AG04450 (cell line): ENCODE measurements around the gene KLKB1. TPM values are rescaled to one million over a fixed set of nuclear protein-coding genes. Genes with fewer than 3 reads are reported as not detected.

Source experiments
- CTCF ChIA-PET: fragments of 300-600, 350-600 bp; formaldehyde crosslinking; extraction: SDS; loops from one replicate; lab custom pipeline; 2022; ENCODE audit warnings: antibody characterized with exemption, inconsistent platforms; lab: Charles Lee
- POLR2A ChIA-PET: fragments of 350-600 bp; formaldehyde crosslinking; extraction: SDS; loops from one replicate; lab custom pipeline; 2021; ENCODE audit warnings: antibody characterized with exemption, inconsistent platforms; lab: Yijun Ruan, JAX
- DNase-seq: peaks from one replicate; pipeline ENCODE4 v3.0.0-alpha.2; 2011; ENCODE audit warnings: low read depth, low spot score
- H3K27ac ChIP-seq: one replicate; pipeline ENCODE4 v1.5.1; 2012; ENCODE audit warnings: low read depth, low read length, control low read depth
- H3K27me3 ChIP-seq: one replicate; pipeline ENCODE4 v1.6.0; 2012; ENCODE audit warnings: low read length; ENCODE audit not compliant: control insufficient read depth, insufficient read depth
- H3K4me3 ChIP-seq: 2 replicates; pipeline ENCODE4 v1.5.1; 2011; ENCODE audit warnings: mild to moderate bottlenecking, low read depth, low read length, control low read depth
- H3K9me3 ChIP-seq: 2 replicates; pipeline ENCODE4 v1.5.1; 2012; ENCODE audit warnings: low read length; ENCODE audit not compliant: control insufficient read depth, insufficient read depth
- polyA minus RNA-seq: library from RNA; depleted of rRNA, polyadenylated mRNA; stranded (reverse); fragments of >200 nt; gene quantifications from 2 replicates; pipeline ENCODE4 v1.2.3, GENCODE V29; 2011; rRNA and poly(A)+ RNA removed
- polyA plus RNA-seq: library from polyadenylated mRNA; depleted of rRNA; stranded (reverse); fragments of >200 nt; gene quantifications from 2 replicates; pipeline ENCODE4 v1.2.3, GENCODE V29; 2011; rRNA removed
- TF ChIP-seq, protein P1 (sequence below): IDR thresholded peaks from 2 replicates; pipeline ENCODE4 v1.5.1; 2011; ENCODE audit warnings: low read depth, low read length, control low read depth, inconsistent platforms

Gene KLKB1
- 0.11 TPM in 1 of 2 replicates, not detected in the other for polyA plus RNA-seq
- not detected in 2 replicates for polyA minus RNA-seq

- TF ChIP-seq, protein P1, sequence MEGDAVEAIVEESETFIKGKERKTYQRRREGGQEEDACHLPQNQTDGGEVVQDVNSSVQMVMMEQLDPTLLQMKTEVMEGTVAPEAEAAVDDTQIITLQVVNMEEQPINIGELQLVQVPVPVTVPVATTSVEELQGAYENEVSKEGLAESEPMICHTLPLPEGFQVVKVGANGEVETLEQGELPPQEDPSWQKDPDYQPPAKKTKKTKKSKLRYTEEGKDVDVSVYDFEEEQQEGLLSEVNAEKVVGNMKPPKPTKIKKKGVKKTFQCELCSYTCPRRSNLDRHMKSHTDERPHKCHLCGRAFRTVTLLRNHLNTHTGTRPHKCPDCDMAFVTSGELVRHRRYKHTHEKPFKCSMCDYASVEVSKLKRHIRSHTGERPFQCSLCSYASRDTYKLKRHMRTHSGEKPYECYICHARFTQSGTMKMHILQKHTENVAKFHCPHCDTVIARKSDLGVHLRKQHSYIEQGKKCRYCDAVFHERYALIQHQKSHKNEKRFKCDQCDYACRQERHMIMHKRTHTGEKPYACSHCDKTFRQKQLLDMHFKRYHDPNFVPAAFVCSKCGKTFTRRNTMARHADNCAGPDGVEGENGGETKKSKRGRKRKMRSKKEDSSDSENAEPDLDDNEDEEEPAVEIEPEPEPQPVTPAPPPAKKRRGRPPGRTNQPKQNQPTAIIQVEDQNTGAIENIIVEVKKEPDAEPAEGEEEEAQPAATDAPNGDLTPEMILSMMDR, result no peak
- POLR2A ChIA-PET, result no interaction called here
- Histone ChIP-seq H3K4me3 (no peak within 1 kb of the TSS), H3K9me3 (no peaks in the 10 kb centered on the region), H3K27ac (no peak within 1 kb of the TSS), H3K27me3 (no peaks in the 10 kb centered on the region)
- CTCF ChIA-PET, result no interaction called here
- no peak for DNase-seq
These were observed at the start of gene KLKB1 for GRCh38 chr4:186227221-186227620. Gene KLKB1 (plus strand): TSS chr4:186227507. CDS start chr4:186228196, 689 bp downstream.

GRCh38 chr4:186188107-186188506, 39.2 kb upstream of the KLKB1 start:
- ChIA-PET POLR2A (no interaction called here), CTCF (no interaction called here)
- H3K27me3 ChIP-seq, result no peaks in the 10 kb centered on the region

GRCh38 chr4:186189656-186190055, 37.7 kb upstream of the KLKB1 start:
- no peak overlapping the region for H3K4me3 ChIP-seq
- no peak overlapping the region for H3K27ac ChIP-seq
- no peaks in the 10 kb centered on the region for H3K27me3 ChIP-seq
- no peaks in the 10 kb centered on the region for H3K9me3 ChIP-seq
- ChIA-PET CTCF (no interaction called here), POLR2A (no interaction called here)
- DNase-seq, result no peak
- TF ChIP-seq, protein P1, result no peak

More at GRCh38 chr4:186188107-186188506, 39.2 kb upstream of the KLKB1 start:
- Histone ChIP-seq H3K9me3 (no peaks in the 10 kb centered on the region), H3K27ac (no peak overlapping the region), H3K4me3 (no peak overlapping the region)
- TF ChIP-seq, protein P1, result no peak
- DNase-seq, result no peak

- peak overlapping the region; percentile 65 for H3K27ac ChIP-seq
- H3K4me3 ChIP-seq, result peak overlapping the region; percentile 80
- TF ChIP-seq, protein P1, result 0 out of 2 replicates have a peak, but pooled peaks have one; percentile 1
- no peaks in the 10 kb centered on the region for H3K27me3 ChIP-seq
- DNase-seq, result no peak
- CTCF ChIA-PET, result interaction anchor here (0.6 kb wide), 1 partner anchor 399 kb away, joined by 4 read pairs; no protein-coding TSS in a partner anchor
- POLR2A ChIA-PET, result interaction anchor here (0.8 kb wide), 1 partner anchor 13 kb away, joined by 3 read pairs; no protein-coding TSS in a partner anchor
- H3K9me3 ChIP-seq, result no peaks in the 10 kb centered on the region
These were observed 36.6 kb upstream of the KLKB1 start for GRCh38 chr4:186190581-186191199.
